ENCODE data around the gene PRR35. TPM values are rescaled to one million over a fixed set of nuclear protein-coding genes. Genes with fewer than 3 reads are reported as not detected.

The PRR35 gene
- polyA plus RNA-seq, 1 donor (not counting 4 experiments of a cell fraction or from before 2014, with no cell fraction given), result not detected

GRCh38 chr16:577796-578195 is 17.6 kb downstream of the PRR35 start:
- H3K27ac ChIP-seq (ENCODE audit: control insufficient read depth, insufficient read depth, low read length), result no peak overlapping the region
- FAIRE-seq (no peak), DNase-seq (ENCODE audit: low read depth, low spot score) (no peak)
- no peak overlapping the region for H3K4me3 ChIP-seq (ENCODE audit: control insufficient read depth in 2 of 3, extremely low read depth in 1 of 3, insufficient read depth in 2 of 3, low read depth in 1 of 3, low read length in 3 of 3)
- H3K4me1 ChIP-seq (ENCODE audit: control insufficient read depth, extremely low read depth, insufficient read depth, low read length), result no peaks in the 10 kb centered on the region
- no peaks in the 10 kb centered on the region for H3K27me3 ChIP-seq (ENCODE audit: control insufficient read depth, extremely low read depth, insufficient read depth, low read length)
- no peaks in the 10 kb centered on the region for H3K9me3 ChIP-seq (ENCODE audit: control insufficient read depth, low read depth, low read length)
- TF ChIP-seq, protein P1, sequence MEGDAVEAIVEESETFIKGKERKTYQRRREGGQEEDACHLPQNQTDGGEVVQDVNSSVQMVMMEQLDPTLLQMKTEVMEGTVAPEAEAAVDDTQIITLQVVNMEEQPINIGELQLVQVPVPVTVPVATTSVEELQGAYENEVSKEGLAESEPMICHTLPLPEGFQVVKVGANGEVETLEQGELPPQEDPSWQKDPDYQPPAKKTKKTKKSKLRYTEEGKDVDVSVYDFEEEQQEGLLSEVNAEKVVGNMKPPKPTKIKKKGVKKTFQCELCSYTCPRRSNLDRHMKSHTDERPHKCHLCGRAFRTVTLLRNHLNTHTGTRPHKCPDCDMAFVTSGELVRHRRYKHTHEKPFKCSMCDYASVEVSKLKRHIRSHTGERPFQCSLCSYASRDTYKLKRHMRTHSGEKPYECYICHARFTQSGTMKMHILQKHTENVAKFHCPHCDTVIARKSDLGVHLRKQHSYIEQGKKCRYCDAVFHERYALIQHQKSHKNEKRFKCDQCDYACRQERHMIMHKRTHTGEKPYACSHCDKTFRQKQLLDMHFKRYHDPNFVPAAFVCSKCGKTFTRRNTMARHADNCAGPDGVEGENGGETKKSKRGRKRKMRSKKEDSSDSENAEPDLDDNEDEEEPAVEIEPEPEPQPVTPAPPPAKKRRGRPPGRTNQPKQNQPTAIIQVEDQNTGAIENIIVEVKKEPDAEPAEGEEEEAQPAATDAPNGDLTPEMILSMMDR (optimal IDR thresholded peaks at IDR 0.05 in 1 of 3, IDR thresholded peaks at IDR 0.05 in 1 of 3, conservative IDR thresholded peaks at IDR 0.05 in 1 of 3; ENCODE audit: extremely low read depth in 1 of 3, insufficient read depth in 2 of 3, low read length in 3 of 3), result no peak
- no peak for TF ChIP-seq EZH2 (IDR thresholded peaks at IDR 0.05; ENCODE audit: low read length)
- H2AFZ ChIP-seq (ENCODE audit: control insufficient read depth, low read length), result no peak overlapping the region
- H3K36me3 ChIP-seq (ENCODE audit: control insufficient read depth in 2 of 2, extremely low read depth in 1 of 2, insufficient read depth in 2 of 2, low read length in 2 of 2), result peaks cover 8 to 9% of the 10 kb centered on the region in 2 experiments
- H3K79me2 ChIP-seq (ENCODE audit: control insufficient read depth, insufficient read depth, low read length), result no peaks in the 10 kb centered on the region
- no peaks in the 10 kb centered on the region for H3K9me1 ChIP-seq (ENCODE audit: control insufficient read depth, extremely low read depth, insufficient read depth, low read length)
- H3K9ac ChIP-seq (ENCODE audit: control insufficient read depth, extremely low read depth, insufficient read depth, low read length), result no peak overlapping the region
- H3K4me2 ChIP-seq (ENCODE audit: control insufficient read depth, extremely low read depth, insufficient read depth, low read depth, low read length), result no peak overlapping the region
- no peaks in the 10 kb centered on the region for H4K20me1 ChIP-seq (ENCODE audit: control insufficient read depth, extremely low read depth, insufficient read depth, low read length)
- dilution Hi-C loops (cut with MboI; ENCODE audit: extremely low pct_ligation_motif_present, low sequenced_read_pairs), result no loop called here

DNA sequence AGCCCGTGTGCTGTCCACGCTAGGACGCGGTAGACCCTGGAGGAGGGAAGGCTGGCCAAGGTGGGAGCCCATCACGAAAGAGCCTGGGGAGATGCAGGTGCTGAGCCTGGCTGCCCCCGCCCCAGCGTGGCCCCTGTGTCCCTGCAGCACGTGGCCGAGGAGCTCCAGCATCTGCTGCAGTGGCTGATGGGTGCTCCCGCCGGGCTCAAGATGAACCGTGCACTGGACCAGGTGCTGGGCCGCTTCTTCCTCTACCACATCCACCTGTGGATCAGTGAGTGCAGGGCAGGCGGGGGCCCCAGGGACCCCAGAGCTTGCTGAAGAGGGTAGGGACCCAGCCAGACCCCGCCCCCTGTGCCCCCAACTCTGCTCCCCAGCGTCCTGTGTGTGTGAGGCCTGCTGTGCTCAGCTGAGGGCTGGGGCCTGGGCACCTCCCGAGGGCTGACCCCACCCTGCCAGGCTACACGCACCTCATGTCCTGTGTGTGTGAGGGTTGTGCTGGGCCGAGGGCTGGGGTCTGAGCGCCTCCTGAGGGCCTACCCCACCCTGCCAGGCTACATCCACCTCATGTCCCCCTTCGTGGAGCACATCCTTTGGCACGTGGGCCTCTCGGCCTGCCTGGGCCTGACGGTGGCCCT is 18.2 kb downstream of the PRR35 start:
- Histone ChIP-seq H3K9me1 (ENCODE audit: control insufficient read depth, extremely low read depth, insufficient read depth, low read length) (no peaks in the 10 kb centered on the region), H3K4me1 (ENCODE audit: control insufficient read depth, extremely low read depth, insufficient read depth, low read length) (no peaks in the 10 kb centered on the region), H3K4me3 (ENCODE audit: control insufficient read depth in 2 of 3, extremely low read depth in 1 of 3, insufficient read depth in 2 of 3, low read depth in 1 of 3, low read length in 3 of 3) (no peak overlapping the region), H3K4me2 (ENCODE audit: control insufficient read depth, extremely low read depth, insufficient read depth, low read depth, low read length) (no peak overlapping the region), H3K27me3 (ENCODE audit: control insufficient read depth, extremely low read depth, insufficient read depth, low read length) (no peaks in the 10 kb centered on the region), H3K36me3 (ENCODE audit: control insufficient read depth in 2 of 2, extremely low read depth in 1 of 2, insufficient read depth in 2 of 2, low read length in 2 of 2) (peaks cover 9% of the 10 kb centered on the region in 2 experiments), H3K27ac (ENCODE audit: control insufficient read depth, insufficient read depth, low read length) (no peak overlapping the region), H4K20me1 (ENCODE audit: control insufficient read depth, extremely low read depth, insufficient read depth, low read length) (no peaks in the 10 kb centered on the region), H2AFZ (ENCODE audit: control insufficient read depth, low read length) (no peak overlapping the region), H3K79me2 (ENCODE audit: control insufficient read depth, insufficient read depth, low read length) (no peaks in the 10 kb centered on the region), H3K9me3 (ENCODE audit: control insufficient read depth, low read depth, low read length) (no peaks in the 10 kb centered on the region), H3K9ac (ENCODE audit: control insufficient read depth, extremely low read depth, insufficient read depth, low read length) (no peak overlapping the region)
- no peak for FAIRE-seq
- no peak for DNase-seq (ENCODE audit: low read depth, low spot score)
- dilution Hi-C loops (cut with MboI; ENCODE audit: extremely low pct_ligation_motif_present, low sequenced_read_pairs), result no loop called here
- TF ChIP-seq, protein P1 (optimal IDR thresholded peaks at IDR 0.05 in 1 of 3, IDR thresholded peaks at IDR 0.05 in 1 of 3, conservative IDR thresholded peaks at IDR 0.05 in 1 of 3; ENCODE audit: extremely low read depth in 1 of 3, insufficient read depth in 2 of 3, low read length in 3 of 3), result no peak
- no peak for TF ChIP-seq EZH2 (IDR thresholded peaks at IDR 0.05; ENCODE audit: low read length)

All from keratinocyte (primary cell).